Psoas muscle (tissue), 8 donors: ENCODE measurements around the gene PRCD. TPM values are rescaled to one million over a fixed set of nuclear protein-coding genes. Genes with fewer than 3 reads are reported as not detected.

Experiments
- ATAC-seq, 4 donors: fragments of 200-7000 bp; cut with Tn5 transposase; one replicate each; pipeline ENCODE4 v1.9.1; 2020; ENCODE audit warnings: moderate library complexity in 3 of 4, mild to moderate bottlenecking in 2 of 4
- DNase-seq, 2 donors: peaks; one replicate each; pipeline ENCODE4 v3.0.0-alpha.2; 2020
- H3K27ac ChIP-seq: fragments of 200-600 bp; one replicate; pipeline ENCODE4 v1.8.0; 2022
- H3K27me3 ChIP-seq, 3 donors: fragments of 200-600 bp in 1 of 3; one replicate each; pipeline versions ENCODE4 v1.6.1 to v1.8.0; 2013 to 2022; ENCODE audit warnings: low read length in 2 of 3, mild to moderate bottlenecking in 2 of 3, moderate library complexity in 1 of 3; ENCODE audit not compliant: insufficient read depth in 3 of 3
- H3K36me3 ChIP-seq, 2 donors: fragments of 200-600 bp in 1 of 2; one replicate each; pipeline versions ENCODE4 v1.6.1 to v1.8.0; 2013 to 2022; ENCODE audit warnings: low read depth in 1 of 2, mild to moderate bottlenecking in 1 of 2, moderate library complexity in 1 of 2; ENCODE audit not compliant: insufficient read depth in 1 of 2
- H3K4me1 ChIP-seq: fragments of 200-600 bp; one replicate; pipeline ENCODE4 v1.8.0; 2022
- H3K4me3 ChIP-seq: fragments of 200-600 bp; one replicate; pipeline ENCODE4 v1.8.0; 2022; ENCODE audit warnings: mild to moderate bottlenecking
- H3K9me3 ChIP-seq: fragments of 200-600 bp; one replicate; pipeline ENCODE4 v1.8.0; 2022
- CTCF ChIP-seq: fragments of 200-600 bp; IDR thresholded peaks from one replicate; pipeline ENCODE4 v1.8.0; 2022; ENCODE audit warnings: antibody characterized with exemption
- WGBS, 3 donors: extraction: QIAGEN DNeasy Blood & Tissue Kit; methylation state at CpG; one replicate each; pipeline versions ENCODE4 v1.1.6 to v1.1.7; 2013; 5-methylcytosine and 5-hydroxymethylcytosine counted together
- intact Hi-C, 2 donors: fragments of 100-400 bp; cut with DNase I; formaldehyde crosslinking; loops; one replicate each; pipeline versions ENCODE4 v1.11.0 to v1.14.2; 2022
- polyA plus RNA-seq, 3 donors: library from polyadenylated mRNA; stranded (reverse); fragments of 200-250 nt; gene quantifications; one replicate each; pipeline ENCODE4 v1.2.3, GENCODE V29; 2013
- total RNA-seq, 4 donors: library from RNA; stranded (reverse); fragmentation: NEBNext Ultra II Directional in 2 of 4; extraction: Animal tissue kit (Norgen Biotek cat#: 25700) in 2 of 4; gene quantifications; one replicate each; pipeline versions ENCODE4 v1.2.1 to v1.2.4, GENCODE V29; 2021 to 2023
- donor health status: healthy with polysubstance abuse.
- donor health status: DM: no; HTN: no; CAD: no; lungs with moderate emphysema.
- donor health status: Bipolar disorder and iron deficiency.
- donor health status: healthy.
- donor health status: DM: yes; HTN: yes; CAD: no.
- donor health status: DM: no; HTN: no; CAD: no.
- donor health status: DM: no; HTN: no; CAD: no.
- donor health status: DM: yes; HTN: yes; CAD: no.

Gene PRCD
- total and polyA plus RNA-seq, 7 donors, result 0.18 to 1.7 (median 1.3) TPM

GRCh38 chr17:76547183-76547641 lies 7.4 kb downstream of the PRCD start:
- H3K36me3 ChIP-seq, result no peaks in the 10 kb centered on the region
- no peaks in the 10 kb centered on the region for H3K9me3 ChIP-seq
- intact Hi-C loops, result loop anchor here in 1 of 2 donors (1.0 kb wide), 1 partner anchor 24 kb away; no protein-coding TSS in a partner anchor
- 29 to 60% (median 37%) methylated on average over 3 of the region's 3 CpGs for WGBS, 3 donors
- DNase-seq (peak in 1 of 2 donors; percentile 40), ATAC-seq (peak; percentile 74 to 80 (median 78))
- H3K4me3 ChIP-seq, result no peak overlapping the region
- H3K27me3 ChIP-seq, result no peaks in the 10 kb centered on the region
- no peak overlapping the region for H3K27ac ChIP-seq
- H3K4me1 ChIP-seq, result peaks cover 49% of the 10 kb centered on the region
- peak; percentile 66 for TF ChIP-seq CTCF

GRCh38 chr17:76547642-76548202 lies 7.9 kb downstream of the PRCD start:
- Histone ChIP-seq H3K9me3 (no peaks in the 10 kb centered on the region), H3K27me3 (no peaks in the 10 kb centered on the region), H3K36me3 (no peaks in the 10 kb centered on the region), H3K27ac (peak overlapping the region; percentile 0), H3K4me3 (peak overlapping the region; percentile 27), H3K4me1 (peaks cover 49% of the 10 kb centered on the region)
- intact Hi-C loops, result loop anchor here in 1 of 2 donors (1.0 kb wide), 1 partner anchor 24 kb away; no protein-coding TSS in a partner anchor
- WGBS, 3 donors, result 75 to 86% (median 85%) methylated on average over 2 of the region's 2 CpGs
- no peak for TF ChIP-seq CTCF
- no peak for ATAC-seq
- no peak for DNase-seq

- DNase-seq, result no peak
- Histone ChIP-seq H3K27ac (peak overlapping the region; percentile 0), H3K4me3 (peak overlapping the region; percentile 27), H3K27me3 (no peaks in the 10 kb centered on the region), H3K36me3 (no peaks in the 10 kb centered on the region), H3K4me1 (peaks cover 46% of the 10 kb centered on the region), H3K9me3 (no peaks in the 10 kb centered on the region)
- TF ChIP-seq CTCF, result no peak
- peak in 3 of 4 donors; percentile 32 to 60 (median 51) for ATAC-seq
- 34 to 51% (median 35%) methylated on average over 9 of the region's 9 CpGs for WGBS, 3 donors
- intact Hi-C loops, result no loop called here
Measured at GRCh38 chr17:76548378-76549214, 8.8 kb downstream of the PRCD start.

GRCh38 chr17:76549215-76549518 lies 9.3 kb downstream of the PRCD start:
- DNase-seq (no peak), ATAC-seq (no peak)
- H3K27me3 ChIP-seq, result no peaks in the 10 kb centered on the region
- H3K4me3 ChIP-seq, result no peak overlapping the region
- H3K9me3 ChIP-seq, result no peaks in the 10 kb centered on the region
- no peaks in the 10 kb centered on the region for H3K36me3 ChIP-seq
- WGBS, 3 donors, result 84 to 91% (median 88%) methylated on average over 9 of the region's 9 CpGs
- H3K4me1 ChIP-seq, result peaks cover 45% of the 10 kb centered on the region
- no peak overlapping the region for H3K27ac ChIP-seq
- no peak for TF ChIP-seq CTCF
- intact Hi-C loops, result no loop called here
